Activated B cell treated with CpG ODN at 0.5 μM for 24 hours (primary cell): ENCODE measurements around the gene PRPF31. TPM values are rescaled to one million over a fixed set of nuclear protein-coding genes. Genes with fewer than 3 reads are reported as not detected.

Experiments
- ATAC-seq: fragments of 200-7000 bp; cut with Tn5 transposase; one replicate; pipeline ENCODE4 v1.10.0; 2021; ENCODE audit warnings: low read depth, mild to moderate bottlenecking, moderate library complexity
- CTCF ChIA-PET: fragments of 350-600 bp; sonication (Branson Sonifier 250); formaldehyde crosslinking; loops from one replicate; lab custom pipeline; 2021; ENCODE audit warnings: antibody characterized with exemption; lab: Charles Lee
- POLR2A ChIA-PET: fragments of 350-600 bp; sonication (Branson Sonifier 250); formaldehyde crosslinking; loops from one replicate; lab custom pipeline; 2021; ENCODE audit warnings: antibody characterized with exemption; lab: Charles Lee
- DNase-seq: peaks from one replicate; pipeline ENCODE4 v3.0.0; 2022
- H3K27ac Mint-ChIP-seq: one replicate; pipeline ENCODE4 v1.8.0; 2020; ENCODE audit warnings: mixed read lengths
- H3K27me3 Mint-ChIP-seq: one replicate; pipeline ENCODE4 v1.8.0; 2021; ENCODE audit warnings: mixed read lengths
- H3K36me3 Mint-ChIP-seq: one replicate; pipeline ENCODE4 v1.8.0; 2021; ENCODE audit warnings: low read depth, mixed read lengths
- H3K4me1 Mint-ChIP-seq: one replicate; pipeline ENCODE4 v1.8.0; 2021; ENCODE audit warnings: mixed read lengths
- H3K4me3 Mint-ChIP-seq: one replicate; pipeline ENCODE4 v1.8.0; 2020; ENCODE audit warnings: mild to moderate bottlenecking, mixed read lengths
- H3K9me3 Mint-ChIP-seq: one replicate; pipeline ENCODE4 v1.8.0; 2020; ENCODE audit warnings: mixed read lengths
- CTCF ChIP-seq: fragments of 200-600 bp; IDR thresholded peaks from one replicate; pipeline ENCODE4 v1.8.0; 2022; ENCODE audit warnings: antibody characterized with exemption, mild to moderate bottlenecking
- intact Hi-C: fragments of 100-400 bp; cut with micrococcal nuclease; formaldehyde crosslinking; loops from one replicate; pipeline ENCODE4 v1.15.1; 2024
- total RNA-seq: library from RNA; stranded (reverse); gene quantifications from 2 replicates; pipeline ENCODE4 v1.2.3, GENCODE V29; 2022

PRPF31 gene
- total RNA-seq, 1 donor from 2014 or later: 78.9 TPM

GRCh38 chr19:54124393-54124792 is 8.8 kb downstream of the PRPF31 start:
- POLR2A ChIA-PET: interaction anchor here (1.0 kb wide), 1 partner anchor 9 kb away, joined by 3 read pairs; the partner anchor contains the start of genes PRPF31 and TFPT
- DNase-seq: no peak
- no peak for TF ChIP-seq CTCF
- Mint-ChIP-seq H3K36me3 (peaks cover 85% of the 10 kb centered on the region), H3K4me3 (no peak overlapping the region), H3K4me1 (no peaks in the 10 kb centered on the region), H3K27me3 (no peaks in the 10 kb centered on the region), H3K27ac (no peak overlapping the region), H3K9me3 (no peaks in the 10 kb centered on the region)
- CTCF ChIA-PET: no interaction called here
- ATAC-seq: no peak
- intact Hi-C loops: no loop called here

DNA sequence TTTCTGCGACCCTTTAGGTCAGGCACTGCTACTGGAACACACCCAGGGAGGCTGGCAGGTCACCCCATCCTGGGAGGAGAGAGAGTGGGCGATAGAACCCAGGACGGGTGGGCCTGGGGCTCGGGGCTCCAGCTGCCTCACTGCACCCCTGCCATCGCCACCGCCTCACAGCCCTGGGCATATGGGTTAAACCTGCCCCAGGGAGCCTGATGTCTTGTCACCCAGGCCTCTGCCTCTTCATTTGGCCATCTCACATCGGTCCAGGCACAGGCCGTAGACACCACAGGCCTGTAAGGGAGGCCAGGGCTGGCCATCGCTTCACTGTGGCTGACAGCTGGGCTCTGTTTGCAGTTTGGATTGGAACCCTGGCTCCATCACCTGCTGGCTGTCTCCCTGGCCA is 10.2 kb downstream of the PRPF31 start:
- no peak for TF ChIP-seq CTCF

DNA sequence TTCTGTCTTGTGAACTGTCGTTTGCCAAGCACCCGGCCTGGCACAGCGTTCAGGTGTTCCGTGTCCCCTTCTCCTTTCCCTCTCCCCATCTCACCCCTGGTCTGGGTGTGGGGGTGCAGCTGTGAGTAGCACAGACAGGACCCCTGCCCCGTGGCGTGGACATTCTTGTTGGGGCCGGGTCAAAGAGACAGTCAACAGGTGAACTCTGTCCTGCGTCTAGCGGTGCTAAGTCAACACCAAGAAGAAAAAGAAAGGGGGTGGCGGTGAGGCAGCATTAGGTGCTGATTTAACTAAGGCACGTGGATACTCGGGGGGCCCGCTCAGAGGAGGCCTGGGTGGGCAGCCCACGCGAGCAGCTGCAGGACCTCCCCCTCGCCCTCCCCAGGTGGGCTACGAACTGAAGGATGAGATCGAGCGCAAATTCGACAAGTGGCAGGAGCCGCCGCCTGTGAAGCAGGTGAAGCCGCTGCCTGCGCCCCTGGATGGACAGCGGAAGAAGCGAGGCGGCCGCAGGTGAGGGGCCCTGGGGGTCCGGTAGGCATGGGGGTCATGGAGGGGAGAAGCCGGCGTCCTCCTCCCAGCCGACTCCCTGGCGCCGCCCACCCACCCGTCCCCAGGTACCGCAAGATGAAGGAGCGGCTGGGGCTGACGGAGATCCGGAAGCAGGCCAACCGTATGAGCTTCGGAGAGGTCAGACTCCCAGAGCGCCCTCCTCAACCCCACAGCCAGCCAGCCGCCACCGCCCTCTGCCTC is 12.3 kb downstream of the PRPF31 start:
- Mint-ChIP-seq H3K27ac (no peak overlapping the region), H3K36me3 (peaks cover 75% of the 10 kb centered on the region), H3K4me3 (no peak overlapping the region), H3K9me3 (no peaks in the 10 kb centered on the region), H3K4me1 (no peaks in the 10 kb centered on the region), H3K27me3 (no peaks in the 10 kb centered on the region)
- ATAC-seq: no peak
- ChIA-PET CTCF (no interaction called here), POLR2A (no interaction called here)
- DNase-seq: no peak
- TF ChIP-seq CTCF: no peak
- intact Hi-C loops: no loop called here

More for the DNA sequence above, 10.2 kb downstream of the PRPF31 start:
- H3K27me3 Mint-ChIP-seq: no peaks in the 10 kb centered on the region
- H3K4me3 Mint-ChIP-seq: no peak overlapping the region
- H3K4me1 Mint-ChIP-seq: no peaks in the 10 kb centered on the region
- H3K9me3 Mint-ChIP-seq: no peaks in the 10 kb centered on the region
- DNase-seq (no peak), ATAC-seq (no peak)
- peaks cover 79% of the 10 kb centered on the region for H3K36me3 Mint-ChIP-seq
- POLR2A ChIA-PET: no interaction called here
- intact Hi-C loops: no loop called here
- H3K27ac Mint-ChIP-seq: no peak overlapping the region
- CTCF ChIA-PET: no interaction called here

DNA sequence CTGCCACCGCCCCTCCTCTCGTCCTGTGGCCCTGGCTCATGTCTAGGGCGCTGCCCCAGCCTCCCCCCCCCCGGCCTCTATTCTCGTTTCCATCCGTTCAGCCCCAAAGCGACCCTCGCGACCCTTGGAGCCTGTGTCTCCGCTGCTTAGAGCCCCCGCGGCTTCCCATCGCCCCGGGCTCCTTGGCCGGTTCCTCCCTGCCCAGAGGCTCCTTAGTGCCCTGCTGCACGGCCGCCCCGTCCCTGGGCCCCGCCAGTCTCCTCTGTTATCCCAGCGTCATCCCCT is 12.8 kb downstream of the PRPF31 start:
- Mint-ChIP-seq H3K36me3 (peaks cover 70% of the 10 kb centered on the region), H3K4me1 (no peaks in the 10 kb centered on the region), H3K27me3 (no peaks in the 10 kb centered on the region), H3K9me3 (no peaks in the 10 kb centered on the region), H3K27ac (no peak overlapping the region), H3K4me3 (no peak overlapping the region)
- ATAC-seq (no peak), DNase-seq (no peak)
- POLR2A ChIA-PET: no interaction called here
- intact Hi-C loops: no loop called here
- CTCF ChIA-PET: no interaction called here
- TF ChIP-seq CTCF: no peak

DNA sequence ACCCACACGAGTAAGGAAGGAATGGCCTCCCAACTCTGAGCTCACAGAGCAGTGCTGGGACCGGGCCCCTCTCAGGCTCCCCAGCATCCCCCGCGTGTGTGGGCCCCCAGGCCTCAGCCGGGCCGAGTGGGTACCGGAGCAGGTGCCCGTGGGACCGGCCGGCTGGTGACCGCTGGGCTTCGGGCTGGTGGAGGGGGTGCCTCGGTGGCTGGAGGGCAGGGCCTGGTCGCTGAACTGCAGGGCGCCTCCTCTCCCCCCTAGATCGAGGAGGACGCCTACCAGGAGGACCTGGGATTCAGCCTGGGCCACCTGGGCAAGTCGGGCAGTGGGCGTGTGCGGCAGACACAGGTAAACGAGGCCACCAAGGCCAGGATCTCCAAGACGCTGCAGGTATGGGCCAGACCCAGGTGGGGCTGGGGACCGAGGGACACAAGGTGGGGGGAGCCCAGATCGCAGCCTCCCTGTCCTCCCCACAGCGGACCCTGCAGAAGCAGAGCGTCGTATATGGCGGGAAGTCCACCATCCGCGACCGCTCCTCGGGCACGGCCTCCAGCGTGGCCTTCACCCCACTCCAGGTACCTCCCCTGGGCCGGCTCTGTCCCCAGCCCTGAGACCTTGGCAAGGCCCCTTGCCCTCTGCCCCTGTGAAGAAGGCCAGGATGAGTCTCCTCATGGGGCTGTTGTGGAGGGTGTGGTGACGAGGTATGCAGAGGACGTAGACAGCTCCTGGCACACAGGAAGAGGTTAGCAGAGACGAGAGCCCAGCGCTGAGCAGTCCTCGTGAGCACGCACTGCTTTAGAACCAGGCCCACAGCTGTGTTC is 13.5 kb downstream of the PRPF31 start:
- no peak for ATAC-seq
- Mint-ChIP-seq H3K4me3 (no peak overlapping the region), H3K27me3 (no peaks in the 10 kb centered on the region), H3K27ac (no peak overlapping the region), H3K9me3 (no peaks in the 10 kb centered on the region), H3K4me1 (no peaks in the 10 kb centered on the region), H3K36me3 (peaks cover 64% of the 10 kb centered on the region)
- intact Hi-C loops: no loop called here
- TF ChIP-seq CTCF: no peak
- ChIA-PET CTCF (no interaction called here), POLR2A (no interaction called here)
- no peak for DNase-seq
